Tibial artery (tissue), 4 donors: ENCODE data around the gene TAOK3.

Source experiments
- DNase-seq, 2 donors: peaks; one replicate each; pipeline ENCODE4 v3.0.0-alpha.2; 2019
- H3K27ac ChIP-seq, 2 donors: fragments of 200-600 bp; sonication (generic) in 1 of 2; 1 replicate in 1 of 2; 2 replicates in 1 of 2; pipeline ENCODE4 v1.5.1; 2018 to 2019; ENCODE audit warnings: mild to moderate bottlenecking in 1 of 2
- H3K27me3 ChIP-seq, 2 donors: fragments of 200-600 bp; sonication (generic) in 1 of 2; one replicate each; pipeline versions ENCODE4 v1.5.1 to v1.6.0; 2016 to 2019
- H3K36me3 ChIP-seq, 3 donors: fragments of 200-600 bp; sonication (generic) in 2 of 3; one replicate each; pipeline ENCODE4 v1.5.1; 2016 to 2019; ENCODE audit warnings: mild to moderate bottlenecking in 2 of 3
- H3K4me1 ChIP-seq, 4 donors: fragments of 200-600 bp; sonication (generic) in 2 of 4; 1 replicate in 3 of 4; 2 replicates in 1 of 4; pipeline ENCODE4 v1.5.1; 2016 to 2019
- H3K4me3 ChIP-seq, 2 donors: fragments of 200-600 bp; sonication (generic) in 1 of 2; 1 replicate in 1 of 2; 2 replicates in 1 of 2; pipeline ENCODE4 v1.5.1; 2018 to 2019; ENCODE audit warnings: mild to moderate bottlenecking in 2 of 2
- H3K9me3 ChIP-seq, 3 donors: fragments of 200-600 bp; sonication (generic) in 1 of 3; one replicate each; pipeline ENCODE4 v1.5.1; 2016 to 2019
- CTCF ChIP-seq, 2 experiments: fragments of 200-600 bp in 1 of 2; fragments of 450-650 bp in 1 of 2; IDR thresholded peaks; one replicate each; pipeline ENCODE4 v1.5.1; 2017 to 2019; ENCODE audit warnings: antibody characterized with exemption in 2 of 2, mild to moderate bottlenecking in 1 of 2, moderate library complexity in 1 of 2
- intact Hi-C: fragments of 100-400 bp; cut with DNase I; formaldehyde crosslinking; loops from one replicate; pipeline ENCODE4 v1.15.0; 2023; ENCODE audit warnings: low total_unique reads

Gene TAOK3

DNA sequence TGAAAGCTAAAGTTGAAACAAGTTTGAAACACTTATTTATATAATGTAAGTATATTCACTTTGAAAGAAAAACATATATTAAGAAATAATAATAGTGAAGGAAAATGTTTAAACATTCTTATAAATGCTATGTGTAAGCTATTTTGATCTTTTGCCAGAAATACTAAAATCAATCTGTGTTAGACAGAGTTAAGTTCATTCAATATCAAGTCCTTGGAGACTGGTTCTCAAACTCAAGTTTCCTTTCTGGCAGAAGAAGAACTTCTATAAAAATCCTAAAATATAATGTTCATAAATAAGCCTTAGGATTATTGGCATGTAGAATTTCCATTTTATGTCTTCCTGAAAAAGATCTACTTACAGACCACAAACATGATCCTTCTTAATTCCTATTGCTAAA is 45.3 kb downstream of the TAOK3 start:
- no peak for DNase-seq
- Histone ChIP-seq H3K27me3 (no peaks in the 10 kb centered on the region), H3K27ac (no peak overlapping the region), H3K9me3 (no peaks in the 10 kb centered on the region), H3K36me3 (no peaks in the 10 kb centered on the region), H3K4me3 (no peak overlapping the region), H3K4me1 (peaks cover 0 to 15% (median 3%) of the 10 kb centered on the region in 4 donors)
- intact Hi-C loops = no loop called here
- no peak for TF ChIP-seq CTCF (IDR thresholded peaks at IDR 0.05)

DNA sequence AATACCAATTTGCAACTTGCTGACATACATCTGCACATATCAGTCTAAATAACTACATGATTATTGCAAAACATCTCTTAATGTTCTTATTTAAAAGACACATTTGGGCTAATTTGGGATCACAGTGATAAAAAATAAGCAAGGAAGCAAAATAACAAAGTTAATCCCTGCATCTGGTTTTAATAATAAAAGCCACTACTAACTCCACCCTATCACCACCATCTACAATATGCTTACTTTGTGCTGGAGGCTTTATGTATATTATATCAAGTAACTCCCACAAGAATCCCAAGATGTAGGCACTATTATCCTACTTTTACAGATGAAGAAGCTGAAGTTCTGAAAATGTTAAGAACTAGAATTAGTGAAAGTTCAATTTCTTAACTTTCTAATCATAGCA is 45.7 kb downstream of the TAOK3 start:
- intact Hi-C loops = no loop called here
- DNase-seq = no peak
- H3K4me1 ChIP-seq = peaks cover 0 to 15% (median 3%) of the 10 kb centered on the region in 4 donors
- no peaks in the 10 kb centered on the region for H3K36me3 ChIP-seq
- H3K27me3 ChIP-seq = no peaks in the 10 kb centered on the region
- H3K4me3 ChIP-seq = no peak overlapping the region
- no peak overlapping the region for H3K27ac ChIP-seq
- no peak for TF ChIP-seq CTCF (IDR thresholded peaks at IDR 0.05)
- no peaks in the 10 kb centered on the region for H3K9me3 ChIP-seq

- no peaks in the 10 kb centered on the region for H3K9me3 ChIP-seq
- no peak overlapping the region for H3K27ac ChIP-seq
- TF ChIP-seq CTCF (IDR thresholded peaks at IDR 0.05) = no peak
- H3K27me3 ChIP-seq = no peaks in the 10 kb centered on the region
- peaks cover 0 to 9% (median 3%) of the 10 kb centered on the region in 4 donors for H3K4me1 ChIP-seq
- no peak overlapping the region for H3K4me3 ChIP-seq
- intact Hi-C loops = no loop called here
- DNase-seq = no peak
- H3K36me3 ChIP-seq = no peaks in the 10 kb centered on the region
These were observed 47.6 kb downstream of the TAOK3 start for GRCh38 chr12:118325081-118325480.

DNA sequence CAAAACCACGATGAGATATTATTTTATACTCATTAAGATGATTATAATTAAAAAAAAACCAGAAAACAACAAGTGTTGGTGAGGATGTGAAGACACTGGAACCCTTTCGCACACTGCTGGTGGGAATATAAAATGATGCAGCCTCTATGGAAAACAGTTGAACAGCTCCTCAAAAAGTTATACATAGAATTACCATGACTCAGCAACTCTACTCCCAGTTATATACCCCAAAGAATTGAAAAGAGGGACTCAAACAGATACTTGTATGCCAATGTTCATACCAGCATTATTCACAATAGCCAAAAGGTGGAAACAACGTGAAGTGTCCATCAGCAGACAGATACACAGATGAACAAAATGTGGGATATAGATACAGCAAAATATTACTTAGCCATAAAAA is 53.1 kb downstream of the TAOK3 start:
- intact Hi-C loops = no loop called here
- Histone ChIP-seq H3K4me3 (no peak overlapping the region), H3K9me3 (no peaks in the 10 kb centered on the region), H3K4me1 (no peaks in the 10 kb centered on the region), H3K27ac (no peak overlapping the region), H3K27me3 (no peaks in the 10 kb centered on the region), H3K36me3 (no peaks in the 10 kb centered on the region)
- no peak for TF ChIP-seq CTCF (IDR thresholded peaks at IDR 0.05)
- DNase-seq = no peak

GRCh38 chr12:118318744-118319143 is 54.0 kb downstream of the TAOK3 start:
- no peak for TF ChIP-seq CTCF (IDR thresholded peaks at IDR 0.05)
- Histone ChIP-seq H3K4me1 (no peaks in the 10 kb centered on the region), H3K4me3 (no peak overlapping the region), H3K9me3 (no peaks in the 10 kb centered on the region), H3K27me3 (no peaks in the 10 kb centered on the region), H3K27ac (no peak overlapping the region), H3K36me3 (no peaks in the 10 kb centered on the region)
- no peak for DNase-seq
- intact Hi-C loops = no loop called here

DNA sequence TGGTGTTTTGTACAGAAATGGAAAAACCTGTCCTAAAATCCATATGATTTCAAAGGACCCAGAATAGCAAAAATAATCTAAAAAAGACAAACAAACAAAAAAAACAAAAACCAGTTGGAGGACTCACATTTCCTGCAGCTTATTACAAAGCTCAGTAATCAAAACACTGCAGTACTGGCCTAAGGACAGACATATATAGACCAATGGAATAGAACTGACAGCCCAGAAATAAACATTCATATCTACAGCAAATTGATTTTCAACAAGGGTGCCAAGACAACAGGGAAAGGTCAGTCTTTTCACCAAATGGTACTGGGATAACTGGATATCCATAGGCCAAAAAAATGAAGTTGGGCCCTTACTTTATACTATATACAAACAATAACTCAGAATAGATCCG is 55.0 kb downstream of the TAOK3 start:
- Histone ChIP-seq H3K4me3 (no peak overlapping the region), H3K27me3 (no peaks in the 10 kb centered on the region), H3K9me3 (no peaks in the 10 kb centered on the region), H3K36me3 (no peaks in the 10 kb centered on the region), H3K4me1 (no peaks in the 10 kb centered on the region), H3K27ac (no peak overlapping the region)
- no peak for TF ChIP-seq CTCF (IDR thresholded peaks at IDR 0.05)
- intact Hi-C loops = no loop called here
- DNase-seq = no peak
